GM20000 (cell line): ENCODE data around the gene EIF4A2.
A peak's percentile ranks its signal among the peaks of the same experiment; 100 is the strongest.

Experiments
- DNase-seq: peaks from one replicate; pipeline ENCODE4 v3.0.0; 2012; ENCODE audit warnings: low spot score
- TF ChIP-seq, protein P1 (sequence below): IDR thresholded peaks from 2 replicates; pipeline ENCODE4 v1.5.1; 2012; ENCODE audit warnings: mild to moderate bottlenecking, control low read depth; ENCODE audit errors: extremely low read depth, missing control alignments

EIF4A2 gene

GRCh38 chr3:186825294-186825821 is 42.0 kb downstream of the EIF4A2 start:
- no peak for DNase-seq

DNA sequence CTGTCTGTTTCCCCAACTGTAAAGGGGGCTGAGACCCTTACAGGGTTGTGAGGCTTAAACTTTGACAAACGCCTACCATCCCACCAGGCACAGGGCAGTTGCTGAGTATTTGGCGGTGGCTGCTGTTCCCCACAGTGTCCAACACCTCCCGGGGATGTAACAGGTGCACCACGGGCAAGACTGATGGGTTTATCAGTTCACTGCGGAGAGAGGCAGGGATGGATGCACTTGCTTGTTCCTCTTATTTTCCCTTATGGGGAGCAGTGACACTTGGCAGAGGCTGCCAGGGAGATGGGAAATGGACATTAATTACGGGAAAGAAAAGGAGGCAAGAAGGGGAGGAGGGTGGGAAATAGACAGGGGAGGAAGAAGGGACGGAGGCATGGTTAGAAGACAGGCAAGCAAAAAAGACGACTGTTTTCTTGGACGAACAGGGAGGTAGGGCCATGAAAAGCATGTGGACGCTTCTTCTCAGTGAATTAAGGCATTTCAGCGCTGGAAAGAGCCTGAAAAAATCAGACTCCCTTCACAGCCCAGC is 42.6 kb downstream of the EIF4A2 start:
- TF ChIP-seq, protein P1, sequence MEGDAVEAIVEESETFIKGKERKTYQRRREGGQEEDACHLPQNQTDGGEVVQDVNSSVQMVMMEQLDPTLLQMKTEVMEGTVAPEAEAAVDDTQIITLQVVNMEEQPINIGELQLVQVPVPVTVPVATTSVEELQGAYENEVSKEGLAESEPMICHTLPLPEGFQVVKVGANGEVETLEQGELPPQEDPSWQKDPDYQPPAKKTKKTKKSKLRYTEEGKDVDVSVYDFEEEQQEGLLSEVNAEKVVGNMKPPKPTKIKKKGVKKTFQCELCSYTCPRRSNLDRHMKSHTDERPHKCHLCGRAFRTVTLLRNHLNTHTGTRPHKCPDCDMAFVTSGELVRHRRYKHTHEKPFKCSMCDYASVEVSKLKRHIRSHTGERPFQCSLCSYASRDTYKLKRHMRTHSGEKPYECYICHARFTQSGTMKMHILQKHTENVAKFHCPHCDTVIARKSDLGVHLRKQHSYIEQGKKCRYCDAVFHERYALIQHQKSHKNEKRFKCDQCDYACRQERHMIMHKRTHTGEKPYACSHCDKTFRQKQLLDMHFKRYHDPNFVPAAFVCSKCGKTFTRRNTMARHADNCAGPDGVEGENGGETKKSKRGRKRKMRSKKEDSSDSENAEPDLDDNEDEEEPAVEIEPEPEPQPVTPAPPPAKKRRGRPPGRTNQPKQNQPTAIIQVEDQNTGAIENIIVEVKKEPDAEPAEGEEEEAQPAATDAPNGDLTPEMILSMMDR = no peak
- DNase-seq = no peak

More at GRCh38 chr3:186825294-186825821, 42.0 kb downstream of the EIF4A2 start:
- TF ChIP-seq, protein P1 = no peak

DNA sequence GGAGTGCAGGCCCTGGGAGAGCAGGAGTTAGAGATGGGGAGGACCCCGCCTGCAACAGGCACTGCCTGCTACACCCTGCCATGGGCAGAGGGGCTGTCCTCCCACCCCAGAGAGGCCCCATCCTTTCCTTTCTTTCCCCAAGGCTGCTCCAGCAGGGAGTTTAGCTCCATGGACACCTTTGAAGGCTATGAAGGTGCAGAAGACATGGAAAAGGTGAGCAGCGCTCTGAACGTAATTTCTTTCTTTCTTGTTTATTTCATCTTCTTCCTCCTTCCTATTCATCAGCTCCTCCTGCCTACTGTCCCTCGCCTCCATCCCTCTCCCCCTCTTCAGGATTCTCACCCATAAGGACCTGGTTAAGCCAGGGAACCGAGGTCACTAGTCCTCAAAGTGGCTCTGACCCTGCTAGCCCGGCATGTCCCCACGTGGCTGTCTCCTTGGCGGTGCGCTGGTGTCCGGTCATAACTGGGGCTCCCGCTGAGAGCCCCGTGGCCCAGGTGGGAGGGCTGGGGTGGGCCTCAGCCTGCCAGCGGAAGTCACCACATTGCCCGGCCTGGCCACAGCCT is 43.1 kb downstream of the EIF4A2 start:
- DNase-seq = no peak

DNA sequence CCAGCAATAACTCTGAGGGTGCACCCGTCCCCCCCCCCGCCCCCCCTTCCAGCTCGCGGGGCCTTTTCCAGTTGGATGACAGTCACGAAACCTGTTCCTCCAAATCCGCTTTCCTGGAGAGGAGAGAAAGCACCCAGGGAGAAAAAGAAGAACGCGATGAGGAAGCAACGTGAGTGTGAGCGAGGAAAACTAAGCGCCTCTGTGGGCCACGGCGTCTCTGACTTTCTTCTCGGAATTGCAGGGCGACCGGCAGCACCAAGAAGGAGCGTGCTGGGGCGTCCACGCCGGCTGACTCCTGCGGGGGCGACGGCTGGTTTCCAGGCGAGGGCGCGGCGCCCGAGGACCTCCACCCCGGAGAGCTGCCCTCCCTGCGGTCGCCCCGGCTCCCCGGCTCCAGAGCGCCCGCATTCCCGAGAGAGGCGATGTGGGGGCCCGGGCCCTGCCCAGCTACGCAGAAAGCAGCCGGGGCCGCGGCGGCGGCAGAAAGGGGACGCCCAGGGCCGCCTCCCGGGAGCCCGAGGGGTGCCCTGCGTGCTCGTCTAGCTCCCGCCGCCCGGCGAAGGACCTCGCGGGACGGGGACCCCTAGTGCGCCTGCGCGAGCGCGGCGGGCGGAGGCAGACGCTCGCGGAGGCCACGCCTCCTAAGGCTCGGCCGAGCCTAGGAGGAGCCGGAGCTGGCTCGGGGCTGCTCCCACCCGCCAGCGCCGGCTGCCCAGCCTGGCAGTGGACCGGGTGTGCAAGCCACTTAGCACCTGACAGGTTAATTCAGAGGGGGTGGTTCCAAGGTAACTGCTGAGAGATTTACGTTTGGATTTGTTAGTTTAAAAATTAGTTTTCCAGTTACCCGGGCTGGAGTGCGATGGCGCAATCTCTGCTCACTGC is 43.8 kb downstream of the EIF4A2 start:
- TF ChIP-seq, protein P1 = no peak
- DNase-seq = peak; percentile 99

More for the DNA sequence above, 43.1 kb downstream of the EIF4A2 start:
- TF ChIP-seq, protein P1 = no peak

DNA sequence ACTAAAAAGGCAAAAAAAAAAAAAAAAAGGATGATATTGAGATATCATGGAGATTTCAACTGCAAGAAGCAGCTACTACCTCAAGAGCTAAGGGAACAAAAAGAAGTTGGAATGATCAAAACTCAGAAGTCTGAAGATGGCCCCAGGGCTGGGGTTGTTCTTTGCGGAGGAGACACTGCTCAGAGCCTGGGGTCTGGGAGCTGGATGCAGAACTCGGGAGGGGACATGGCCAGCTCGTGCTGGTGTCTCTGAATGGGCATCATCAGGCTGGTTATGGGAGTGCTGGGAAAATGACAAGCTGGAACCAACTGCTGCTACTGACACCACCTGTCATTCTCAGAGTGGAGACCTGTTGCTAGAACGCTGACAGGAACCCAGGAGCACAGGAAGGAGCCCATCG is 45.0 kb downstream of the EIF4A2 start:
- no peak for DNase-seq
- TF ChIP-seq, protein P1 = no peak

GRCh38 chr3:186831798-186832197 is 48.4 kb downstream of the EIF4A2 start:
- TF ChIP-seq, protein P1 = no peak
- DNase-seq = no peak

GRCh38 chr3:186832276-186832675 is 48.9 kb downstream of the EIF4A2 start:
- DNase-seq = no peak
- TF ChIP-seq, protein P1 = no peak
